ENCODE measurements around the gene ME3. TPM values are rescaled to one million over a fixed set of nuclear protein-coding genes. Genes with fewer than 3 reads are reported as not detected.

The ME3 gene
- total and polyA plus RNA-seq, 4 donors: 7.4 to 38.7 (median 21.2) TPM

DNA sequence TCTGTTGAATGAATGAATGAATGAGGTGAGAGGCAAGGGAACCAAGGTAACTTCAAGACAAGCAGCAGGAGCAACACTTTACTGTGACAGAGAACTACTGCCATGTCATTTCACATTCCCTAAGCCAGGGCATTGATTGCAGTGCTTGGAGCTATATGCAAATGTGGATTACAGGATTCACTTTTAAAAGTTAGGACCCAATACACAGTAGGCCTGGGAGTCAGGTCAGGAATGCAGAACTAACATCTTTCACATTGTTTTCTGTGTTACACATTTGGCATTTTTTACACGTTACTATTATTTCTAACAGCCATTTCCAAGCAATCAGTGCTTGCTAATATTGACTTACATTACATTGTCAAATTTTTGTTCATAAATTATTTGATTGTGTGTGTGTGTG lies 26.2 kb upstream of the ME3 start:
- Histone ChIP-seq H3K27ac (ENCODE audit: low read depth in 1 of 2, low read length in 1 of 2) (no peak overlapping the region), H3K4me1 (ENCODE audit: control insufficient read depth in 5 of 5, insufficient read depth in 5 of 5, low read length in 5 of 5) (peaks cover 0 to 34% (median 4%) of the 10 kb centered on the region in 5 donors), H3K27me3 (ENCODE audit: control insufficient read depth in 3 of 3, insufficient read depth in 3 of 3, low read length in 2 of 3) (no peaks in the 10 kb centered on the region), H3K4me3 (no peak overlapping the region), H3K36me3 (ENCODE audit: control insufficient read depth in 4 of 4, insufficient read depth in 4 of 4, low read length in 4 of 4) (no peaks in the 10 kb centered on the region), H3K9me3 (ENCODE audit: control insufficient read depth in 4 of 4, insufficient read depth in 3 of 4, low read length in 3 of 4) (no peaks in the 10 kb centered on the region), H3K9ac (ENCODE audit: insufficient read depth in 1 of 2, low read length in 2 of 2) (no peak overlapping the region)
- no peak for ATAC-seq (ENCODE audit: insufficient read depth, low FRiP score)
- DNase-seq: no peak
- TF ChIP-seq, protein P1, sequence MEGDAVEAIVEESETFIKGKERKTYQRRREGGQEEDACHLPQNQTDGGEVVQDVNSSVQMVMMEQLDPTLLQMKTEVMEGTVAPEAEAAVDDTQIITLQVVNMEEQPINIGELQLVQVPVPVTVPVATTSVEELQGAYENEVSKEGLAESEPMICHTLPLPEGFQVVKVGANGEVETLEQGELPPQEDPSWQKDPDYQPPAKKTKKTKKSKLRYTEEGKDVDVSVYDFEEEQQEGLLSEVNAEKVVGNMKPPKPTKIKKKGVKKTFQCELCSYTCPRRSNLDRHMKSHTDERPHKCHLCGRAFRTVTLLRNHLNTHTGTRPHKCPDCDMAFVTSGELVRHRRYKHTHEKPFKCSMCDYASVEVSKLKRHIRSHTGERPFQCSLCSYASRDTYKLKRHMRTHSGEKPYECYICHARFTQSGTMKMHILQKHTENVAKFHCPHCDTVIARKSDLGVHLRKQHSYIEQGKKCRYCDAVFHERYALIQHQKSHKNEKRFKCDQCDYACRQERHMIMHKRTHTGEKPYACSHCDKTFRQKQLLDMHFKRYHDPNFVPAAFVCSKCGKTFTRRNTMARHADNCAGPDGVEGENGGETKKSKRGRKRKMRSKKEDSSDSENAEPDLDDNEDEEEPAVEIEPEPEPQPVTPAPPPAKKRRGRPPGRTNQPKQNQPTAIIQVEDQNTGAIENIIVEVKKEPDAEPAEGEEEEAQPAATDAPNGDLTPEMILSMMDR (IDR thresholded peaks at IDR 0.05; ENCODE audit: control extremely low read depth, extremely low read depth): no peak
- WGBS, 2 donors: 89 to 94% methylated on average over 1 of the region's 1 CpG

DNA sequence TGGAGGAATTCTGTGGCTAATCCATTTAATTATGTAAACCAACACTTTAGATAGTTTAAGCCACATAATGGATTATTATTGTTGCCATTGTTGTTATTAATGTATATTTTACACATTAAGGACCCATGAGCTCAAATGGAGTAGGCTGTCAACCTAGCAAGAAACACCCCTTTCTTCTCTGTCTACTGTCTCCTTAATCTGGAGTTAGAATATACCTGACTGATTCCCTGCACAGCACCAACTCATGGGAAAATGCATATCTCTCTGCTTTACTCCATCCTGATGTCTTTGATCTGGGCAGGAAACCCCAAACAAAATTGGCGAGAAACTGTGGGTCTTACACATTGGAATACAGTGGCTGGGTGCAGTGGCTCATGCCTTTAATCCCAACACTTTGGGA lies 24.0 kb upstream of the ME3 start:
- Histone ChIP-seq H3K9me3 (ENCODE audit: control insufficient read depth in 4 of 4, insufficient read depth in 3 of 4, low read length in 3 of 4) (no peaks in the 10 kb centered on the region), H3K9ac (ENCODE audit: insufficient read depth in 1 of 2, low read length in 2 of 2) (no peak overlapping the region), H3K27ac (ENCODE audit: low read depth in 1 of 2, low read length in 1 of 2) (no peak overlapping the region), H3K27me3 (ENCODE audit: control insufficient read depth in 3 of 3, insufficient read depth in 3 of 3, low read length in 2 of 3) (no peaks in the 10 kb centered on the region), H3K36me3 (ENCODE audit: control insufficient read depth in 4 of 4, insufficient read depth in 4 of 4, low read length in 4 of 4) (no peaks in the 10 kb centered on the region), H3K4me3 (no peak overlapping the region), H3K4me1 (ENCODE audit: control insufficient read depth in 5 of 5, insufficient read depth in 5 of 5, low read length in 5 of 5) (peaks cover 0 to 38% (median 8%) of the 10 kb centered on the region in 5 donors)
- 88 to 90% methylated on average over 1 of the region's 1 CpG for WGBS, 2 donors
- DNase-seq (no peak), ATAC-seq (ENCODE audit: insufficient read depth, low FRiP score) (no peak)
- TF ChIP-seq, protein P1 (IDR thresholded peaks at IDR 0.05; ENCODE audit: control extremely low read depth, extremely low read depth): no peak

DNA sequence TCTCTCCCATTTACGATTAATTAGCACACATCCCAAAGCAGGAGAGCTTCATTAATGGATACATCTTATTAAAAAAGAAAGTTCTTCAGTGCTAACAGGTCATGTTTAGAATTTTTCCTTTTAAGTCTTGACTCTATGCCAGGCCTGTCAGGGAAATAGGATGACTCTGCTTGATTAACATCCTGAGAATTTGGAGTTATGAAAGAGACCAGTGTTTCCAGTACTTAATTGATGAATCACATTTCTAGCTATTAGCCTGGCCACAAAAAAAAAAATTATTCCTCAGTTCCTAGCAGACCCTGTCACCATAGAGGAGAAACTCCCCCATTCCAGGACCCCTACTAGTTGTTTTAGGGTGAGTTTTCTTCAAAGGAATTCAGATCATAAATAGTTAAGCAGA lies 23.6 kb upstream of the ME3 start:
- ATAC-seq (ENCODE audit: insufficient read depth, low FRiP score) (peak; percentile 19), DNase-seq (peak in 2 of 3 donors; percentile 46 to 60)
- H3K36me3 ChIP-seq (ENCODE audit: control insufficient read depth in 4 of 4, insufficient read depth in 4 of 4, low read length in 4 of 4): no peaks in the 10 kb centered on the region
- 67 to 76% methylated on average over 1 of the region's 1 CpG for WGBS, 2 donors
- H3K9me3 ChIP-seq (ENCODE audit: control insufficient read depth in 4 of 4, insufficient read depth in 3 of 4, low read length in 3 of 4): no peaks in the 10 kb centered on the region
- no peak overlapping the region for H3K9ac ChIP-seq (ENCODE audit: insufficient read depth in 1 of 2, low read length in 2 of 2)
- peaks cover 0 to 38% (median 8%) of the 10 kb centered on the region in 5 donors for H3K4me1 ChIP-seq (ENCODE audit: control insufficient read depth in 5 of 5, insufficient read depth in 5 of 5, low read length in 5 of 5)
- no peaks in the 10 kb centered on the region for H3K27me3 ChIP-seq (ENCODE audit: control insufficient read depth in 3 of 3, insufficient read depth in 3 of 3, low read length in 2 of 3)
- peak overlapping the region in 1 of 2 donors; percentile 40 for H3K27ac ChIP-seq (ENCODE audit: low read depth in 1 of 2, low read length in 1 of 2)
- TF ChIP-seq, protein P1 (IDR thresholded peaks at IDR 0.05; ENCODE audit: control extremely low read depth, extremely low read depth): no peak
- no peak overlapping the region for H3K4me3 ChIP-seq

DNA sequence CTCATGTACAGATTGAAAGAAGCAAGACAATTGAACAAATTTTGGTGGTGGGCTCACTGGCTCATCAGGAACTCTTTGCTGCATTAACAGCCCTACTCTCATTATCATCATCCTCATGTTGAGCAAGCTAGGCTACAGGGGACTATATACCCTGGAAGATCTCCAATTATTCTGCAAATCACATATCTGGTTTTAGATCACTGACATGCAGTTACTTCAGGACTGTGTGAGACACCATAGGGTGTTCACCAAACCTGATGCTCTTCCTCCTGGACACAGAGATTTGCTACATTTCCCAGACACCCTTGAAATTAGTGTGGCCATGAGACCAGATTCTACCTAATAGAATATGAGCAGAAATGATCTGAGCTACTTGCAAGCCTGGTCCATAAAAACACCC lies 23.0 kb upstream of the ME3 start:
- TF ChIP-seq, protein P1 (IDR thresholded peaks at IDR 0.05; ENCODE audit: control extremely low read depth, extremely low read depth): no peak
- H3K4me3 ChIP-seq: no peak overlapping the region
- H3K27ac ChIP-seq (ENCODE audit: low read depth in 1 of 2, low read length in 1 of 2): no peak overlapping the region
- no peak for DNase-seq
- H3K9me3 ChIP-seq (ENCODE audit: control insufficient read depth in 4 of 4, insufficient read depth in 3 of 4, low read length in 3 of 4): no peaks in the 10 kb centered on the region
- no peak for ATAC-seq (ENCODE audit: insufficient read depth, low FRiP score)
- H3K9ac ChIP-seq (ENCODE audit: insufficient read depth in 1 of 2, low read length in 2 of 2): no peak overlapping the region
- H3K27me3 ChIP-seq (ENCODE audit: control insufficient read depth in 3 of 3, insufficient read depth in 3 of 3, low read length in 2 of 3): no peaks in the 10 kb centered on the region
- no peaks in the 10 kb centered on the region for H3K36me3 ChIP-seq (ENCODE audit: control insufficient read depth in 4 of 4, insufficient read depth in 4 of 4, low read length in 4 of 4)
- peaks cover 0 to 38% (median 8%) of the 10 kb centered on the region in 5 donors for H3K4me1 ChIP-seq (ENCODE audit: control insufficient read depth in 5 of 5, insufficient read depth in 5 of 5, low read length in 5 of 5)
